Measurements from ENCODE around the gene ANKEF1. TPM values are rescaled to one million over a fixed set of nuclear protein-coding genes. Genes with fewer than 3 reads are reported as not detected.

The ANKEF1 gene
- total and polyA plus RNA-seq, 10 of the 15 experiments (the other 5 are each of a cell fraction or from before 2014, with no cell fraction given): 0.04 to 3.0 (median 0.89) TPM

- TF ChIP-seq FOXM1 (IDR thresholded peaks at IDR 0.05; ENCODE audit: low read depth, low read length) (no peak), CHD2 (IDR thresholded peaks at IDR 0.05; ENCODE audit: borderline replicate concordance, low read depth, low read length) (no peak), ZNF384 (IDR thresholded peaks at IDR 0.05; ENCODE audit: borderline replicate concordance, low read depth, low read length) (no peak)
- TF ChIP-seq, protein P1, sequence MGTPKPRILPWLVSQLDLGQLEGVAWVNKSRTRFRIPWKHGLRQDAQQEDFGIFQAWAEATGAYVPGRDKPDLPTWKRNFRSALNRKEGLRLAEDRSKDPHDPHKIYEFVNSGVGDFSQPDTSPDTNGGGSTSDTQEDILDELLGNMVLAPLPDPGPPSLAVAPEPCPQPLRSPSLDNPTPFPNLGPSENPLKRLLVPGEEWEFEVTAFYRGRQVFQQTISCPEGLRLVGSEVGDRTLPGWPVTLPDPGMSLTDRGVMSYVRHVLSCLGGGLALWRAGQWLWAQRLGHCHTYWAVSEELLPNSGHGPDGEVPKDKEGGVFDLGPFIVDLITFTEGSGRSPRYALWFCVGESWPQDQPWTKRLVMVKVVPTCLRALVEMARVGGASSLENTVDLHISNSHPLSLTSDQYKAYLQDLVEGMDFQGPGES (IDR thresholded peaks at IDR 0.05): no peak
Observed at GRCh38 chr20:10089871-10090587, 55.2 kb downstream of the ANKEF1 start (continued).

GRCh38 chr20:10090588-10091166 is 55.9 kb downstream of the ANKEF1 start:
- no peak overlapping the region for H3K27ac ChIP-seq (ENCODE audit: control insufficient read depth, insufficient read depth)
- H2AFZ ChIP-seq (ENCODE audit: control insufficient read depth, low read depth, low read length): no peak overlapping the region
- ChIA-PET RAD21 (ENCODE audit: unreplicated experiment) (interaction anchor here (0.5 to 1.7 kb wide), 6 partner anchors 112 to 1453 kb away, joined by 3 to 14 read pairs (median 4); no protein-coding TSS in a partner anchor), SMC1A (ENCODE audit: uncharacterized antibody, unreplicated experiment) (interaction anchor here (0.6 to 2.8 kb wide), 18 partner anchors 12 to 1000 kb away, joined by 3 to 19 read pairs (median 3); no protein-coding TSS in a partner anchor), POLR2A (interaction anchor here (1.2 kb wide), 1 partner anchor 291 kb away, joined by 3 read pairs; no protein-coding TSS in a partner anchor), CTCF (interaction anchor here (0.5 to 4.6 kb wide), 19 partner anchors 9 to 473 kb away, joined by 3 to 51 read pairs (median 5); no protein-coding TSS in a partner anchor)
- no peaks in the 10 kb centered on the region for H3K9me3 ChIP-seq (replicated peaks; ENCODE audit: control insufficient read depth, insufficient read depth, low read length)
- no peaks in the 10 kb centered on the region for H4K20me1 ChIP-seq (ENCODE audit: control insufficient read depth, insufficient read depth)
- H3K9ac ChIP-seq (ENCODE audit: control insufficient read depth, insufficient read depth, low read length): no peak overlapping the region
- peak; percentile 78 for TF ChIP-seq SMC3 (IDR thresholded peaks at IDR 0.05; ENCODE audit: borderline replicate concordance, low read length)
- TF ChIP-seq CTCF (IDR thresholded peaks at IDR 0.05 in 2 of 3, conservative IDR thresholded peaks at IDR 0.05 in 1 of 3; ENCODE audit: control insufficient read depth in 2 of 3, extremely low read depth in 1 of 3, insufficient read depth in 1 of 3, low read depth in 3 of 3, low read length in 3 of 3): peak; percentile 69 to 74 (median 69)
- no peak for TF ChIP-seq CEBPB (IDR thresholded peaks at IDR 0.05; ENCODE audit: borderline replicate concordance in 1 of 2, low read depth in 2 of 2, low read length in 2 of 2)
- TF ChIP-seq, protein P2, sequence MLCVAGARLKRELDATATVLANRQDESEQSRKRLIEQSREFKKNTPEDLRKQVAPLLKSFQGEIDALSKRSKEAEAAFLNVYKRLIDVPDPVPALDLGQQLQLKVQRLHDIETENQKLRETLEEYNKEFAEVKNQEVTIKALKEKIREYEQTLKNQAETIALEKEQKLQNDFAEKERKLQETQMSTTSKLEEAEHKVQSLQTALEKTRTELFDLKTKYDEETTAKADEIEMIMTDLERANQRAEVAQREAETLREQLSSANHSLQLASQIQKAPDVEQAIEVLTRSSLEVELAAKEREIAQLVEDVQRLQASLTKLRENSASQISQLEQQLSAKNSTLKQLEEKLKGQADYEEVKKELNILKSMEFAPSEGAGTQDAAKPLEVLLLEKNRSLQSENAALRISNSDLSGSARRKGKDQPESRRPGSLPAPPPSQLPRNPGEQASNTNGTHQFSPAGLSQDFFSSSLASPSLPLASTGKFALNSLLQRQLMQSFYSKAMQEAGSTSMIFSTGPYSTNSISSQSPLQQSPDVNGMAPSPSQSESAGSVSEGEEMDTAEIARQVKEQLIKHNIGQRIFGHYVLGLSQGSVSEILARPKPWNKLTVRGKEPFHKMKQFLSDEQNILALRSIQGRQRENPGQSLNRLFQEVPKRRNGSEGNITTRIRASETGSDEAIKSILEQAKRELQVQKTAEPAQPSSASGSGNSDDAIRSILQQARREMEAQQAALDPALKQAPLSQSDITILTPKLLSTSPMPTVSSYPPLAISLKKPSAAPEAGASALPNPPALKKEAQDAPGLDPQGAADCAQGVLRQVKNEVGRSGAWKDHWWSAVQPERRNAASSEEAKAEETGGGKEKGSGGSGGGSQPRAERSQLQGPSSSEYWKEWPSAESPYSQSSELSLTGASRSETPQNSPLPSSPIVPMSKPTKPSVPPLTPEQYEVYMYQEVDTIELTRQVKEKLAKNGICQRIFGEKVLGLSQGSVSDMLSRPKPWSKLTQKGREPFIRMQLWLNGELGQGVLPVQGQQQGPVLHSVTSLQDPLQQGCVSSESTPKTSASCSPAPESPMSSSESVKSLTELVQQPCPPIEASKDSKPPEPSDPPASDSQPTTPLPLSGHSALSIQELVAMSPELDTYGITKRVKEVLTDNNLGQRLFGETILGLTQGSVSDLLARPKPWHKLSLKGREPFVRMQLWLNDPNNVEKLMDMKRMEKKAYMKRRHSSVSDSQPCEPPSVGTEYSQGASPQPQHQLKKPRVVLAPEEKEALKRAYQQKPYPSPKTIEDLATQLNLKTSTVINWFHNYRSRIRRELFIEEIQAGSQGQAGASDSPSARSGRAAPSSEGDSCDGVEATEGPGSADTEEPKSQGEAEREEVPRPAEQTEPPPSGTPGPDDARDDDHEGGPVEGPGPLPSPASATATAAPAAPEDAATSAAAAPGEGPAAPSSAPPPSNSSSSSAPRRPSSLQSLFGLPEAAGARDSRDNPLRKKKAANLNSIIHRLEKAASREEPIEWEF (IDR thresholded peaks at IDR 0.05; ENCODE audit: insufficient replicate concordance, low read depth, low read length): no peak
- no peak for TF ChIP-seq BMI1 (IDR thresholded peaks at IDR 0.05; ENCODE audit: borderline replicate concordance)
- TF ChIP-seq RAD21 (IDR thresholded peaks at IDR 0.05; ENCODE audit: insufficient read depth, low read depth, low read length): peak; percentile 65
- no peak overlapping the region for H3K4me3 ChIP-seq
- intact Hi-C loops (cut with micrococcal nuclease; ENCODE audit: unreplicated experiment) (loop anchor here (1.0 to 10.0 kb wide), 3 partner anchors 112 to 473 kb away; no protein-coding TSS in a partner anchor), in situ Hi-C loops (cut with MboI) (loop anchor here (5.0 kb wide), 1 partner anchor 473 kb away; no protein-coding TSS in a partner anchor)
- no peak overlapping the region for H3K4me2 ChIP-seq (ENCODE audit: control insufficient read depth, insufficient read depth)
- H3K27me3 ChIP-seq (replicated peaks in 1 of 2; ENCODE audit: control insufficient read depth in 2 of 2, insufficient read depth in 2 of 2, low read length in 1 of 2): no peaks in the 10 kb centered on the region
- FAIRE-seq: peak; percentile 49
- WGBS (ENCODE audit: insufficient coverage, insufficient replicate concordance, low lambda C conversion rate, missing lambda C conversion rate): 0% methylated on average over 2 of the region's 2 CpGs
- no peaks in the 10 kb centered on the region for H3K79me2 ChIP-seq (ENCODE audit: control insufficient read depth, insufficient read depth, low read length)
- no TSS peak for BruUV-seq (replicated peaks)
- no peaks in the 10 kb centered on the region for H3K36me3 ChIP-seq (ENCODE audit: control insufficient read depth in 2 of 2, insufficient read depth in 2 of 2, low read length in 1 of 2)
- ATAC-seq: peak; percentile 92
- H3K4me1 ChIP-seq (ENCODE audit: control insufficient read depth, insufficient read depth, low read length): no peaks in the 10 kb centered on the region
- DNase-seq (ENCODE audit: low read depth, low spot score): no peak

All from GM12878 (cell line).